Measurements from ENCODE around the gene PRDM5.
A peak's percentile ranks its signal among the peaks of the same experiment; 100 is the strongest.

Gene PRDM5

GRCh38 chr4:120856294-120856693 is 66.2 kb downstream of the PRDM5 start:
- no peak overlapping the region for H2AFZ ChIP-seq (ENCODE audit: low read depth, low read length)
- no peak overlapping the region for H3K14ac ChIP-seq (ENCODE audit: low read length in 2 of 2)
- H4K91ac ChIP-seq (ENCODE audit: low read length): no peak overlapping the region
- no peak overlapping the region for H4K8ac ChIP-seq (ENCODE audit: low read length)
- no peaks in the 10 kb centered on the region for H3K36me3 ChIP-seq (ENCODE audit: control insufficient read depth in 1 of 2, insufficient read depth in 2 of 2, low read depth in 1 of 2, low read length in 2 of 2)
- H2BK5ac ChIP-seq (ENCODE audit: low read depth, low read length, poor library complexity, severe bottlenecking): no peak overlapping the region
- peaks cover 10% of the 10 kb centered on the region for H3K79me1 ChIP-seq (replicated peaks; ENCODE audit: low read length, poor library complexity, severe bottlenecking)
- H3K9ac ChIP-seq (ENCODE audit: low read length): no peak overlapping the region
- no peak overlapping the region for H3K18ac ChIP-seq (ENCODE audit: low read depth in 1 of 2, low read length in 2 of 2)
- H2BK15ac ChIP-seq (ENCODE audit: low read depth, poor library complexity, severe bottlenecking): no peak overlapping the region
- H3K27ac ChIP-seq (ENCODE audit: low read length, poor library complexity, severe bottlenecking): no peak overlapping the region
- no peak overlapping the region for H2AK5ac ChIP-seq (ENCODE audit: low read length, severe bottlenecking)
- no peak overlapping the region for H3K4ac ChIP-seq (ENCODE audit: low read depth in 1 of 2, low read length in 2 of 2)
- no peak overlapping the region for H2BK12ac ChIP-seq (ENCODE audit: low read length in 2 of 2)
- no peaks in the 10 kb centered on the region for H3K4me1 ChIP-seq (ENCODE audit: control insufficient read depth, insufficient read depth, low read depth, low read length)
- H3K4me2 ChIP-seq (ENCODE audit: low read length, poor library complexity, severe bottlenecking): no peak overlapping the region
- H3K4me3 ChIP-seq (ENCODE audit: insufficient read depth in 1 of 2, low read depth in 1 of 2, low read length in 2 of 2): no peak overlapping the region
- 98% methylated on average over 2 of the region's 2 CpGs for WGBS
- no peak overlapping the region for H2BK120ac ChIP-seq (ENCODE audit: low read depth, low read length)
- no peak overlapping the region for H3K23ac ChIP-seq (ENCODE audit: low read length in 2 of 2)
- no peaks in the 10 kb centered on the region for H3K27me3 ChIP-seq (ENCODE audit: control insufficient read depth in 1 of 2, insufficient read depth in 1 of 2, low read length in 2 of 2)
- H3K9me3 ChIP-seq (ENCODE audit: control insufficient read depth, low read length): no peaks in the 10 kb centered on the region
- DNase-seq: no peak

DNA sequence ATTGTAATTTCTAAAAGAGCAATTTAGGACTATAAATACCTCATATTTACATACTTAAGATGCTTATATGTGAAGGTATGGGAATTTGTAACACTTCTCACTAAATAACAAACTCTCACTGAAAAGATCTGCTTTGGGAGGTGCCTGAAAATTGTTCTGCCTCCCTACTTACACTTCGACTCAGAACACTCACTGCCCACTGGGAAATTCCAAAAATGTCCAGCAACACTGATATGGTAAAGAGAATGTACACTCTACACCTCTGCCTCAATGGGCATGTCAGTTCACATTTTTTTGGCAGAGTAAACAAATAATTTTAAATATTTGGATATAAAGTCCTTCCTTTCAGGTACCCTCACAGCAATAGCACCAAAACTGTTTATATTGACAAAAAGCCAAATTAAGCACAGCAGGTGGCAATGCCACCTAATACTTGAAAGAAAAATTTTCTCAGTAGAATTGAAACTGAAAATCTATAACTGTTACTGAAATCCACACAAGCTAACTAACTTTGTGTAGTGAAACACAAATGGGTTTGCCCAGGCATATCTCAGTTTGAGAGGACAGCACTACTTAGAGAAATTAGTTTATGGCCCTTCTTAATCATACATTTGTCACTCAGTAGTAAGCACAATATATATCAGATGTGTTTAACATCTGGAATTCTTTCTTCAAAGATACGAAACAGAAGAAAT is 67.1 kb downstream of the PRDM5 start:
- Histone ChIP-seq H2BK12ac (ENCODE audit: low read length in 2 of 2) (no peak overlapping the region), H3K79me1 (replicated peaks; ENCODE audit: low read length, poor library complexity, severe bottlenecking) (peaks cover 7% of the 10 kb centered on the region), H2BK5ac (ENCODE audit: low read depth, low read length, poor library complexity, severe bottlenecking) (no peak overlapping the region), H3K23ac (ENCODE audit: low read length in 2 of 2) (no peak overlapping the region), H3K18ac (ENCODE audit: low read depth in 1 of 2, low read length in 2 of 2) (no peak overlapping the region), H3K14ac (ENCODE audit: low read length in 2 of 2) (no peak overlapping the region), H3K4me2 (ENCODE audit: low read length, poor library complexity, severe bottlenecking) (no peak overlapping the region), H2AK5ac (ENCODE audit: low read length, severe bottlenecking) (no peak overlapping the region), H3K9ac (ENCODE audit: low read length) (no peak overlapping the region), H3K36me3 (ENCODE audit: control insufficient read depth in 1 of 2, insufficient read depth in 2 of 2, low read depth in 1 of 2, low read length in 2 of 2) (no peaks in the 10 kb centered on the region), H4K91ac (ENCODE audit: low read length) (no peak overlapping the region), H2BK120ac (ENCODE audit: low read depth, low read length) (no peak overlapping the region), H3K27ac (ENCODE audit: low read length, poor library complexity, severe bottlenecking) (no peak overlapping the region), H3K4me3 (ENCODE audit: insufficient read depth in 1 of 2, low read depth in 1 of 2, low read length in 2 of 2) (no peak overlapping the region), H3K4me1 (ENCODE audit: control insufficient read depth, insufficient read depth, low read depth, low read length) (no peaks in the 10 kb centered on the region), H3K9me3 (ENCODE audit: control insufficient read depth, low read length) (no peaks in the 10 kb centered on the region), H3K27me3 (ENCODE audit: control insufficient read depth in 1 of 2, insufficient read depth in 1 of 2, low read length in 2 of 2) (no peaks in the 10 kb centered on the region), H2AFZ (ENCODE audit: low read depth, low read length) (no peak overlapping the region), H2BK15ac (ENCODE audit: low read depth, poor library complexity, severe bottlenecking) (no peak overlapping the region), H4K8ac (ENCODE audit: low read length) (no peak overlapping the region), H3K4ac (ENCODE audit: low read depth in 1 of 2, low read length in 2 of 2) (no peak overlapping the region)
- WGBS: 85% methylated on average over 1 of the region's 2 CpGs
- no peak for DNase-seq

DNA sequence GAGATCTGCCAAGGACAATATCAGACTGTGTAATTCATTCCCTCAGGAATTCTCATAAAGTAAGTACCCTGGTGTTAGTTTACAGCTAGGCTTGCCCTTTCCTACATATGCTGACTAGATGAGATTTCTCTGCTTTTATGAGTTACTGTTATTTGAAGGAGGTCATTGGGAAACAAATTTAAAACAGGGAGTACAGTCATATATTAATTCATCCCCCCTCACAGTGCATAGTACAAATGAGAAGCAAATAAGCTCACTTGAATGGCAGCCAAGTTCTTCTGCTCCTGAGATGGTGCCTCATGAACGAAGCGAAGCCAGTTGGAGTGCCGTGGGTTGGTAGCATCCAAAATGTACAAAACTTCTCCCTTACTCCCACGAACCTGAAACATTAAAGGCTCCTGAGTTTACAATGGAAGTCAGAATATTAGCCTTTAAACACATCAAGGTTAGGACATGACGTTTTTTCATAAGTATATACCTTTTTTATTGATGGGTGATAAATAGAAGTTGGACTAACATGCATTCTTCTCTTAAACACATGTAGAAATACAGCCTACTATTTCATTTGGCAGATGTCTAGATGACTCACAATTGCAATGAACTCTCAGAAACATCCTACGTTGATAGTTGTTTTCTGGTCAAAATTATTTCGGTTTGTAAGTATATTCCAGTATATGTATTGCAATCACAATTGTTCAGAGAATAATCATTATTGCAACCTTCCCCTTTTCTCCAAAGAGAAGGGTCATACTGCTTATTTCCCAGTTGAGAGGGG is 69.2 kb downstream of the PRDM5 start:
- Histone ChIP-seq H3K4ac (ENCODE audit: low read depth in 1 of 2, low read length in 2 of 2) (no peak overlapping the region), H3K79me1 (replicated peaks; ENCODE audit: low read length, poor library complexity, severe bottlenecking) (peaks cover 2% of the 10 kb centered on the region), H3K4me3 (ENCODE audit: insufficient read depth in 1 of 2, low read depth in 1 of 2, low read length in 2 of 2) (peak overlapping the region in 1 of 2 experiments; percentile 72), H2BK15ac (ENCODE audit: low read depth, poor library complexity, severe bottlenecking) (no peak overlapping the region), H2BK120ac (ENCODE audit: low read depth, low read length) (no peak overlapping the region), H2AK5ac (ENCODE audit: low read length, severe bottlenecking) (no peak overlapping the region), H2BK5ac (ENCODE audit: low read depth, low read length, poor library complexity, severe bottlenecking) (no peak overlapping the region), H4K8ac (ENCODE audit: low read length) (no peak overlapping the region), H3K4me1 (ENCODE audit: control insufficient read depth, insufficient read depth, low read depth, low read length) (no peaks in the 10 kb centered on the region), H2AFZ (ENCODE audit: low read depth, low read length) (no peak overlapping the region), H4K91ac (ENCODE audit: low read length) (no peak overlapping the region), H3K4me2 (ENCODE audit: low read length, poor library complexity, severe bottlenecking) (no peak overlapping the region), H3K9me3 (ENCODE audit: control insufficient read depth, low read length) (no peaks in the 10 kb centered on the region), H3K27ac (ENCODE audit: low read length, poor library complexity, severe bottlenecking) (no peak overlapping the region), H3K23ac (ENCODE audit: low read length in 2 of 2) (no peak overlapping the region), H2BK12ac (ENCODE audit: low read length in 2 of 2) (no peak overlapping the region), H3K14ac (ENCODE audit: low read length in 2 of 2) (no peak overlapping the region), H3K18ac (ENCODE audit: low read depth in 1 of 2, low read length in 2 of 2) (no peak overlapping the region), H3K9ac (ENCODE audit: low read length) (peak overlapping the region; percentile 57), H3K27me3 (ENCODE audit: control insufficient read depth in 1 of 2, insufficient read depth in 1 of 2, low read length in 2 of 2) (no peaks in the 10 kb centered on the region), H3K36me3 (ENCODE audit: control insufficient read depth in 1 of 2, insufficient read depth in 2 of 2, low read depth in 1 of 2, low read length in 2 of 2) (no peaks in the 10 kb centered on the region)
- no peak for DNase-seq
- WGBS: 99% methylated on average over 4 of the region's 7 CpGs

DNA sequence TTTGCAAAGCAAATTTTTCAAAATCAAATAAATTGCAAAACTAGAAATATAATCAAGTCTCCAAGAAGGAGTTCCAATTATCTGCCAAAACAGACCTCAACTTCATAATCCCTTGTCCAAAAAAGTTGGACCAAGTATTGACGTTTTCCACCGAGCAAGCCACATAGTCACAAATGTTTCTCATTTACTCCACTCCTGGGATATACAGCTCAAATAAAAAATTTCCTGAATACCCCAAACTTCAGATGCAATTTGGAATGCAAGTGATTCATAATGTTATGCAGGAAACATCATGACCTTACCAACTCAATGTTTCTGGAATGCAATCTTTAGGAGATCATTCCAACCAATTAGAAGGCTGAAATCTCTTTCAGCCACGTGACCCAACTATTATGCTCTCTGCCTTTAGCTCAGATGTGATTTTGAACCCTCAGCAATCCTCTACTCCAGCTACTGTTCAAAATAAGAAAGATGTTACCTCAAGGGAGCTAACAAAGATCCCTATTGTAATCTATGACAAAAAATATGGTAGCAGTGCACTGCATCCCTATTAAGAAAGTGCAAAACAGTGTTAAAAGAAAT is 72.4 kb downstream of the PRDM5 start:
- H3K27ac ChIP-seq (ENCODE audit: low read length, poor library complexity, severe bottlenecking): peak overlapping the region; percentile 20
- H3K14ac ChIP-seq (ENCODE audit: low read length in 2 of 2): no peak overlapping the region
- no peak overlapping the region for H4K91ac ChIP-seq (ENCODE audit: low read length)
- no peak overlapping the region for H2BK12ac ChIP-seq (ENCODE audit: low read length in 2 of 2)
- H2BK5ac ChIP-seq (ENCODE audit: low read depth, low read length, poor library complexity, severe bottlenecking): no peak overlapping the region
- H2BK15ac ChIP-seq (ENCODE audit: low read depth, poor library complexity, severe bottlenecking): no peak overlapping the region
- no peak overlapping the region for H2BK120ac ChIP-seq (ENCODE audit: low read depth, low read length)
- no peaks in the 10 kb centered on the region for H3K27me3 ChIP-seq (ENCODE audit: control insufficient read depth in 1 of 2, insufficient read depth in 1 of 2, low read length in 2 of 2)
- H3K79me1 ChIP-seq (replicated peaks; ENCODE audit: low read length, poor library complexity, severe bottlenecking): peaks cover 2% of the 10 kb centered on the region
- no peak overlapping the region for H4K8ac ChIP-seq (ENCODE audit: low read length)
- no peak overlapping the region for H3K18ac ChIP-seq (ENCODE audit: low read depth in 1 of 2, low read length in 2 of 2)
- DNase-seq: no peak
- WGBS: 77% methylated on average over 3 of the region's 3 CpGs
- H3K36me3 ChIP-seq (ENCODE audit: control insufficient read depth in 1 of 2, insufficient read depth in 2 of 2, low read depth in 1 of 2, low read length in 2 of 2): no peaks in the 10 kb centered on the region
- H2AFZ ChIP-seq (ENCODE audit: low read depth, low read length): no peak overlapping the region
- no peak overlapping the region for H3K4ac ChIP-seq (ENCODE audit: low read depth in 1 of 2, low read length in 2 of 2)
- H3K9me3 ChIP-seq (ENCODE audit: control insufficient read depth, low read length): no peaks in the 10 kb centered on the region
- peak overlapping the region; percentile 55 for H3K9ac ChIP-seq (ENCODE audit: low read length)
- H3K4me3 ChIP-seq (ENCODE audit: insufficient read depth in 1 of 2, low read depth in 1 of 2, low read length in 2 of 2): peak overlapping the region in 1 of 2 experiments; percentile 2
- H3K4me1 ChIP-seq (ENCODE audit: control insufficient read depth, insufficient read depth, low read depth, low read length): no peaks in the 10 kb centered on the region
- H2AK5ac ChIP-seq (ENCODE audit: low read length, severe bottlenecking): no peak overlapping the region
- no peak overlapping the region for H3K4me2 ChIP-seq (ENCODE audit: low read length, poor library complexity, severe bottlenecking)
- H3K23ac ChIP-seq (ENCODE audit: low read length in 2 of 2): no peak overlapping the region
